ENCODE measurements around the gene BBS4.

Gene BBS4

DNA sequence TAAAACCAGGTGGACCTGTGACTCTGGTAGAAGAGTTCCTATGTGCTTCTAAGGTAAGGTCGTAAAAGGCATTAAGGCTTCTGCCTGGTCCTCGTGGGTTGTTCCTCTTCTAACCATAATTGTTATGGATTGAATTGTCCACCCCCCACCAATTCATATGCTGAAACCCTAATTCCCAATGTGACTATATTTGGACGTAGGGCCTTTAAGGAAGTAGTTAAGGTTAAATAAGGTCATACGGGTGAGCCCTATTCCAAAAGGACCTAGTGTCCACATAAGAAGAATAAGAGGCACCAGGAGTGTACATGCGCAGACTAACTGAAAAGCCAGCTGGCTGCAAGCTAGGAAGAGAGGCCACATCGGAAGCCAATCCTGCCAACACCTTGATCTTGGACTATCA is 95.6 kb downstream of the BBS4 start:
- Histone ChIP-seq H3K9me3 (ENCODE audit: control insufficient read depth, low read length) (no peaks in the 10 kb centered on the region), H3K4me3 (ENCODE audit: insufficient read depth, low read depth, low read length) (no peak overlapping the region), H3K36me3 (ENCODE audit: control insufficient read depth, insufficient read depth, low read length) (no peaks in the 10 kb centered on the region), H3K27me3 (ENCODE audit: control insufficient read depth, insufficient read depth, low read length, poor library complexity, severe bottlenecking) (no peaks in the 10 kb centered on the region), H3K4me1 (ENCODE audit: control insufficient read depth, insufficient read depth, low read length) (peaks cover 4% of the 10 kb centered on the region), H3K27ac (ENCODE audit: insufficient read depth, low read depth, low read length, poor library complexity, severe bottlenecking) (no peak overlapping the region)
- WGBS, 2 experiments, result 83 to 96% methylated on average over 5 to 6 of the region's 6 CpGs

- Histone ChIP-seq H3K27me3 (ENCODE audit: control insufficient read depth, insufficient read depth, low read length, poor library complexity, severe bottlenecking) (no peaks in the 10 kb centered on the region), H3K4me1 (ENCODE audit: control insufficient read depth, insufficient read depth, low read length) (peaks cover 4% of the 10 kb centered on the region), H3K9me3 (ENCODE audit: control insufficient read depth, low read length) (no peaks in the 10 kb centered on the region), H3K27ac (ENCODE audit: insufficient read depth, low read depth, low read length, poor library complexity, severe bottlenecking) (no peak overlapping the region), H3K36me3 (ENCODE audit: control insufficient read depth, insufficient read depth, low read length) (no peaks in the 10 kb centered on the region), H3K4me3 (ENCODE audit: insufficient read depth, low read depth, low read length) (peak overlapping the region; percentile 55)
- 67 to 69% methylated on average over 11 to 12 of the region's 14 CpGs for WGBS, 2 experiments
Observed at GRCh38 chr15:72782274-72783003, 96.4 kb downstream of the BBS4 start.

DNA sequence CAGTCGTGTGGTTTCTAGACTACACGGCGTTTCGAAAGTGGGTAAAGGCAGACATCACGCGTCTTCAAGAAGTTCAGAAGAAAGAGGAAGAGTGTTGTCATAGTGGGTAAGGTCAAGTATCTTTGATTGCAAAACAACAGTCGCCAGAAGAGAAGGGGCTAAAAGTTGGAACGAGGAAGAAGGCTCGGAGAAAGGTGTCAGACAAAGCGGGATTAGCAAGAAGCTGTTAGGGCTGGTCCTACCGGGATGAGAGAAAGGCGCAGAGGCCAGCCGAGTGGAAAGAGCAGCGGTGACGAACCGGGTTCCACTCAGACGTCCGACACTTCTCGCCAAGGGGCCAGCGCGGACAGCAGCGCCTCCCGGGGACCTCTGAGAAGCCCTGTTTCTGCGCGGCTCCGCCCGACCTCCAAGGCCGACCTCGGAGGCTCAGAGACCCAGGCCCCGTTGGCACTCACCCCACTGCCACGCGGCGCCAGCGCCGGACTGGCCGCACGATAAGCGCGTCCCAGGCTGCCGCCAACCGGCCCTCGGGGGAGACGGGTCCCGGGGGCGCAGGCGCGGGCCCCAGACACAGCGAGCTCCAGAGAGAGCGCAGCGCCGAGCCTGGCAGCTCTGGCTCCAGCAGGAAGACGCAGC is 97.1 kb downstream of the BBS4 start:
- Histone ChIP-seq H3K36me3 (ENCODE audit: control insufficient read depth, insufficient read depth, low read length) (no peaks in the 10 kb centered on the region), H3K27ac (ENCODE audit: insufficient read depth, low read depth, low read length, poor library complexity, severe bottlenecking) (peak overlapping the region; percentile 74), H3K4me1 (ENCODE audit: control insufficient read depth, insufficient read depth, low read length) (peaks cover 4% of the 10 kb centered on the region), H3K4me3 (ENCODE audit: insufficient read depth, low read depth, low read length) (peak overlapping the region; percentile 55), H3K27me3 (ENCODE audit: control insufficient read depth, insufficient read depth, low read length, poor library complexity, severe bottlenecking) (no peaks in the 10 kb centered on the region), H3K9me3 (ENCODE audit: control insufficient read depth, low read length) (no peaks in the 10 kb centered on the region)
- 1% methylated on average over 52 of the region's 52 CpGs for WGBS, 2 experiments

- Histone ChIP-seq H3K9me3 (ENCODE audit: control insufficient read depth, low read length) (no peaks in the 10 kb centered on the region), H3K27ac (ENCODE audit: insufficient read depth, low read depth, low read length, poor library complexity, severe bottlenecking) (peak within 1 kb of the TSS; percentile 82), H3K4me1 (ENCODE audit: control insufficient read depth, insufficient read depth, low read length) (peaks cover 4% of the 10 kb centered on the region), H3K4me3 (ENCODE audit: insufficient read depth, low read depth, low read length) (peak within 1 kb of the TSS; percentile 55), H3K27me3 (ENCODE audit: control insufficient read depth, insufficient read depth, low read length, poor library complexity, severe bottlenecking) (no peaks in the 10 kb centered on the region), H3K36me3 (ENCODE audit: control insufficient read depth, insufficient read depth, low read length) (no peaks in the 10 kb centered on the region)
- WGBS, 2 experiments, result 1% methylated on average over 68 of the region's 68 CpGs
Observed at GRCh38 chr15:72783640-72784455, 97.8 kb downstream of the BBS4 start, which contains the start of gene ADPGK. TSS of gene ADPGK (minus strand) at chr15:72783758. CDS start at chr15:72783691, 67 bp downstream.

DNA sequence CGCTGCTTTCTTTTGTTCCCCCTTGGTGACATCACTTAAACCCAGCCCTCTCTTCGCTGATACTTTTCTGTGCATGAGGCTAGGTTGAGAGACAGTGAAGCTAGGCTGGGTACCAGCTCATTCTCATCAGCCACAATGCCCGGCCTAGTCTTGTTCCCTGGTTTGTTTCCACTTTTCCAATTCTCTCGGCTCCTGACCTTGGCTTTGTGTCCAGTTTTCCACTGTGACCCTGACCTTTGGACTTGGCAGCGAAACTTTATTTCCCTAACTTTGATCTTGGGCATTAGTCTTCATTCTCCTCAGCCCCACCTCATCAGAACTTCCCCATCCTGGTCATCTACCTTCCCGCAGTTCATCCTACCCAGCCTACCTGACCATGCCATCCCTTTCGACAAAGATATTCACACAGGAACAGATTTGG is 98.5 kb downstream of the BBS4 start:
- Histone ChIP-seq H3K36me3 (ENCODE audit: control insufficient read depth, insufficient read depth, low read length) (no peaks in the 10 kb centered on the region), H3K4me3 (ENCODE audit: insufficient read depth, low read depth, low read length) (peak overlapping the region; percentile 55), H3K27ac (ENCODE audit: insufficient read depth, low read depth, low read length, poor library complexity, severe bottlenecking) (peak overlapping the region; percentile 82), H3K4me1 (ENCODE audit: control insufficient read depth, insufficient read depth, low read length) (peaks cover 4% of the 10 kb centered on the region), H3K9me3 (ENCODE audit: control insufficient read depth, low read length) (no peaks in the 10 kb centered on the region), H3K27me3 (ENCODE audit: control insufficient read depth, insufficient read depth, low read length, poor library complexity, severe bottlenecking) (no peaks in the 10 kb centered on the region)
- 71 to 75% methylated on average over 7 of the region's 7 CpGs for WGBS, 2 experiments

DNA sequence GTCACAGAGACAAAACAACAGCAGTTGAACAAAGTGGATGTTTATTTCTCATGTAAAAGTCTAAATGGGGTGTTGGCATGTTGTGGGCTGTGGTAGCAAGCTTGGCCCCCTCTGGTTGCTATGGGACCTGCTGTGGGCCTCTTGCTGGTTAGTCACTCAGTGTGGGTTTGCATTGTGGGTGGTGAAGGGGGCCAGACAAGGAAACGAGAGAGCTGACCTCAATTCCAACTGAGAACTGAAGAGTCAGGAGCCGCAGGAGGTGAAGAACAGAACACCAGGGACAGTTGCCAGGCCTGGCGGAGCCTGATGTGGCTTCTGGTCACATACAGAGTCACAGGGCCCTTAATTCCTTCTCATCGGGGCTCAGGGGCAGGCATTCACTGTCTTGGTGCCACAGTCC is 99.4 kb downstream of the BBS4 start:
- Histone ChIP-seq H3K27ac (ENCODE audit: insufficient read depth, low read depth, low read length, poor library complexity, severe bottlenecking) (no peak overlapping the region), H3K4me3 (ENCODE audit: insufficient read depth, low read depth, low read length) (no peak overlapping the region), H3K36me3 (ENCODE audit: control insufficient read depth, insufficient read depth, low read length) (no peaks in the 10 kb centered on the region), H3K9me3 (ENCODE audit: control insufficient read depth, low read length) (no peaks in the 10 kb centered on the region), H3K27me3 (ENCODE audit: control insufficient read depth, insufficient read depth, low read length, poor library complexity, severe bottlenecking) (no peaks in the 10 kb centered on the region), H3K4me1 (ENCODE audit: control insufficient read depth, insufficient read depth, low read length) (peaks cover 4% of the 10 kb centered on the region)
- WGBS, 2 experiments, result 67 to 71% methylated on average over 4 of the region's 4 CpGs

- Histone ChIP-seq H3K9me3 (ENCODE audit: control insufficient read depth, low read length) (no peaks in the 10 kb centered on the region), H3K27ac (ENCODE audit: insufficient read depth, low read depth, low read length, poor library complexity, severe bottlenecking) (no peak overlapping the region), H3K4me3 (ENCODE audit: insufficient read depth, low read depth, low read length) (no peak overlapping the region), H3K27me3 (ENCODE audit: control insufficient read depth, insufficient read depth, low read length, poor library complexity, severe bottlenecking) (no peaks in the 10 kb centered on the region), H3K4me1 (ENCODE audit: control insufficient read depth, insufficient read depth, low read length) (peaks cover 4% of the 10 kb centered on the region), H3K36me3 (ENCODE audit: control insufficient read depth, insufficient read depth, low read length) (no peaks in the 10 kb centered on the region)
- WGBS, 2 experiments, result 87 to 98% methylated on average over 2 of the region's 2 CpGs
Observed at GRCh38 chr15:72785841-72786240, 99.8 kb downstream of the BBS4 start.

GRCh38 chr15:72786242-72786641 is 100.2 kb downstream of the BBS4 start:
- Histone ChIP-seq H3K27me3 (ENCODE audit: control insufficient read depth, insufficient read depth, low read length, poor library complexity, severe bottlenecking) (no peaks in the 10 kb centered on the region), H3K9me3 (ENCODE audit: control insufficient read depth, low read length) (no peaks in the 10 kb centered on the region), H3K27ac (ENCODE audit: insufficient read depth, low read depth, low read length, poor library complexity, severe bottlenecking) (no peak overlapping the region), H3K4me1 (ENCODE audit: control insufficient read depth, insufficient read depth, low read length) (peaks cover 4% of the 10 kb centered on the region), H3K4me3 (ENCODE audit: insufficient read depth, low read depth, low read length) (no peak overlapping the region), H3K36me3 (ENCODE audit: control insufficient read depth, insufficient read depth, low read length) (no peaks in the 10 kb centered on the region)
- WGBS, 2 experiments, result 91 to 94% methylated on average over 4 of the region's 4 CpGs

DNA sequence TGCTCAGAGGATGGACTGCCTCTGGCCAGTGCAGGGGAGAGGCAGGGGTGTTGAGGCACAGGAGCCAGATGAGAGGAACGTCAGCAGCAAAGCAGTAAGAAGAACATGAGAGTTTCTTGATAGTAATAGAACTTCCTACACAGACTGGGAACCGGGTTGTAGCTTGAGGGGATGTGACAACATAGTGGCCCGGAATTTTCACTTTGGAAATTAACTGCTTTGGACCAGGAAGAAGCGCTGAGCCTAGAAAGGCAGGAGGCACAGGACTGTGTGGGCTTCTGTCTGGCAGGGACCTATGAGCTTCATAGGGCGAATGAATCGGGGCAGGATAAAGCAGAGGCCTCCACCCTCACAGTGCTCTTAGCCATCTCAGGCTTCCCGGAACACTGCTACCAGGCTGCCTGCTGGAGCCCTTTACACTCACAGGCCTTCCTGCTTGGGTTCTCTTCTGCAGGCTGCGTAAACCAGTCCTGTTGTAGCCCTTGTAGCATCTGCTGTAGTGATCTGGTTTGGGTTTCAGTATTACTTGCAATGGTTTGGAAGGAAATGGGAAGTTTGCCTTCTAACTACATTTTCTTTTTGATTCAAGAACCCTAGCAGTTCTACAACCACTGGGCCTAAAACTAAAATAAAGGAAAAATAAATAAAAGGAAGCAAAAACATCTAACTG is 100.8 kb downstream of the BBS4 start:
- H3K27me3 ChIP-seq (ENCODE audit: control insufficient read depth, insufficient read depth, low read length, poor library complexity, severe bottlenecking), result no peaks in the 10 kb centered on the region
- no peak overlapping the region for H3K27ac ChIP-seq (ENCODE audit: insufficient read depth, low read depth, low read length, poor library complexity, severe bottlenecking)
- H3K4me1 ChIP-seq (ENCODE audit: control insufficient read depth, insufficient read depth, low read length), result peaks cover 4% of the 10 kb centered on the region
- no peaks in the 10 kb centered on the region for H3K9me3 ChIP-seq (ENCODE audit: control insufficient read depth, low read length)
- no peaks in the 10 kb centered on the region for H3K36me3 ChIP-seq (ENCODE audit: control insufficient read depth, insufficient read depth, low read length)
- H3K4me3 ChIP-seq (ENCODE audit: insufficient read depth, low read depth, low read length), result no peak overlapping the region
- 91 to 92% methylated on average over 8 of the region's 8 CpGs for WGBS, 2 experiments
